OCI-LY1 (cell line): ENCODE results near the gene UBASH3B.

Experiments
- H2AFZ ChIP-seq: fragments of 200-600 bp; sonication (generic), shearing (Covaris generic); 2 replicates; pipeline ENCODE4 v1.6.0; 2014; ENCODE audit warnings: antibody characterized with exemption, mild to moderate bottlenecking, low read length
- H3F3A ChIP-seq: fragments of 200-600 bp; sonication (generic), shearing (Covaris generic); 2 replicates; pipeline ENCODE4 v1.6.0; 2014; ENCODE audit warnings: mild to moderate bottlenecking, antibody characterized with exemption, low read length, moderate library complexity; ENCODE audit not compliant: insufficient read depth
- H3K27ac ChIP-seq: fragments of 200-600 bp; sonication (generic); 2 replicates; pipeline ENCODE4 v1.5.1; 2014; ENCODE audit warnings: low read length, mixed run types, mild to moderate bottlenecking, low read depth; ENCODE audit not compliant: poor library complexity, severe bottlenecking
- H3K27me3 ChIP-seq: fragments of 200-600 bp; sonication (generic); 2 replicates; pipeline ENCODE4 v1.6.0; 2014; ENCODE audit warnings: antibody characterized with exemption, mild to moderate bottlenecking, low read length, moderate library complexity; ENCODE audit not compliant: insufficient read depth
- H3K36me3 ChIP-seq: fragments of 200-600 bp; sonication (generic); 2 replicates; pipeline ENCODE4 v1.6.1; 2014; ENCODE audit warnings: mild to moderate bottlenecking, antibody characterized with exemption, low read length, moderate library complexity, mixed read lengths; ENCODE audit not compliant: insufficient read depth
- H3K4me1 ChIP-seq: fragments of 200-600 bp; sonication (generic); 2 replicates; pipeline ENCODE4 v1.5.1; 2014; ENCODE audit warnings: mild to moderate bottlenecking, low read length, moderate library complexity; ENCODE audit not compliant: insufficient read depth, severe bottlenecking
- H3K4me2 ChIP-seq: fragments of 200-600 bp; sonication (generic), shearing (Covaris generic); 2 replicates; pipeline ENCODE4 v1.6.1; 2014; ENCODE audit warnings: low read length
- H3K4me3 ChIP-seq: fragments of 200-600 bp; sonication (generic); 2 replicates; pipeline ENCODE4 v1.5.1; 2014; ENCODE audit warnings: low read length, low read depth, mild to moderate bottlenecking, mixed read lengths; ENCODE audit not compliant: poor library complexity, severe bottlenecking
- H3K79me2 ChIP-seq: fragments of 200-600 bp; shearing (Covaris generic); 2 replicates; pipeline ENCODE4 v1.6.1; 2016; ENCODE audit warnings: mixed run types, low read length, mixed read lengths; ENCODE audit not compliant: insufficient read depth
- H3K9ac ChIP-seq: fragments of 200-600 bp; sonication (generic), shearing (Covaris generic); 2 replicates; pipeline ENCODE4 v1.6.1; 2014; ENCODE audit warnings: mild to moderate bottlenecking, low read length, mixed read lengths
- H3K9me2 ChIP-seq: fragments of 200-600 bp; sonication (generic), shearing (Covaris generic); 2 replicates; pipeline ENCODE4 v1.6.1; 2014; ENCODE audit warnings: low read depth, mild to moderate bottlenecking, low read length, mixed read lengths
- H3K9me3 ChIP-seq: fragments of 200-600 bp; shearing (Covaris generic); 2 replicates; pipeline ENCODE4 v1.6.1; 2014; ENCODE audit warnings: low read length, mixed read lengths
- H4K20me1 ChIP-seq: fragments of 200-600 bp; sonication (generic), shearing (Covaris generic); 2 replicates; pipeline ENCODE4 v1.6.0; 2016; ENCODE audit warnings: mild to moderate bottlenecking, low read length; ENCODE audit not compliant: insufficient read depth
- CTCF ChIP-seq: fragments of 200-600 bp; sonication (generic), shearing (Covaris generic); IDR thresholded peaks from 2 replicates; pipeline ENCODE4 v1.5.1; 2017; ENCODE audit warnings: mild to moderate bottlenecking, antibody characterized with exemption, low read length, moderate library complexity, mixed read lengths
- EZH2 ChIP-seq: fragments of 200-600 bp; sonication (generic), shearing (Covaris generic); IDR thresholded peaks from 2 replicates; pipeline ENCODE4 v1.8.0; 2017; ENCODE audit warnings: borderline replicate concordance, mixed run types, mild to moderate bottlenecking, antibody characterized with exemption, low read length, moderate library complexity, mixed read lengths

Gene UBASH3B

GRCh38 chr11:122809866-122810265 is 154.3 kb downstream of the UBASH3B start:
- H4K20me1 ChIP-seq = no peaks in the 10 kb centered on the region
- no peaks in the 10 kb centered on the region for H3K79me2 ChIP-seq

GRCh38 chr11:122811721-122812120 is 156.2 kb downstream of the UBASH3B start:
- no peak overlapping the region for H3K4me2 ChIP-seq

More at GRCh38 chr11:122809866-122810265, 154.3 kb downstream of the UBASH3B start:
- H3F3A ChIP-seq = no peaks in the 10 kb centered on the region
- H3K36me3 ChIP-seq = no peaks in the 10 kb centered on the region
- no peak overlapping the region for H2AFZ ChIP-seq
- H3K4me1 ChIP-seq = peaks cover 17% of the 10 kb centered on the region
- no peaks in the 10 kb centered on the region for H3K27me3 ChIP-seq
- H3K9me3 ChIP-seq = no peaks in the 10 kb centered on the region
- H3K4me2 ChIP-seq = no peak overlapping the region
- no peak overlapping the region for H3K4me3 ChIP-seq
- no peaks in the 10 kb centered on the region for H3K9me2 ChIP-seq
- H3K9ac ChIP-seq = no peak overlapping the region
- no peak overlapping the region for H3K27ac ChIP-seq
- TF ChIP-seq EZH2 = no peak

GRCh38 chr11:122812638-122813037 is 157.1 kb downstream of the UBASH3B start:
- TF ChIP-seq EZH2 (no peak), CTCF (no peak)
- H3K27me3 ChIP-seq = no peaks in the 10 kb centered on the region
- H3K27ac ChIP-seq = no peak overlapping the region
- H3K4me2 ChIP-seq = no peak overlapping the region
- peaks cover 27% of the 10 kb centered on the region for H3K4me1 ChIP-seq
- no peak overlapping the region for H3K4me3 ChIP-seq
- H3K9me2 ChIP-seq = no peaks in the 10 kb centered on the region
- no peaks in the 10 kb centered on the region for H3F3A ChIP-seq
- H3K9ac ChIP-seq = no peak overlapping the region
- no peaks in the 10 kb centered on the region for H3K9me3 ChIP-seq
- no peaks in the 10 kb centered on the region for H3K36me3 ChIP-seq
- H2AFZ ChIP-seq = no peak overlapping the region
- H3K79me2 ChIP-seq = no peaks in the 10 kb centered on the region
- H4K20me1 ChIP-seq = no peaks in the 10 kb centered on the region

More at GRCh38 chr11:122811721-122812120, 156.2 kb downstream of the UBASH3B start:
- Histone ChIP-seq H3K4me3 (no peak overlapping the region), H3K79me2 (no peaks in the 10 kb centered on the region), H3F3A (no peaks in the 10 kb centered on the region), H3K36me3 (no peaks in the 10 kb centered on the region), H2AFZ (no peak overlapping the region), H3K9me2 (no peaks in the 10 kb centered on the region), H3K27ac (no peak overlapping the region), H3K9me3 (no peaks in the 10 kb centered on the region), H4K20me1 (no peaks in the 10 kb centered on the region), H3K4me1 (peaks cover 23% of the 10 kb centered on the region), H3K9ac (no peak overlapping the region), H3K27me3 (no peaks in the 10 kb centered on the region)
- TF ChIP-seq CTCF = no peak
- no peak for TF ChIP-seq EZH2

- peaks cover 23% of the 10 kb centered on the region for H3K4me1 ChIP-seq
- TF ChIP-seq CTCF = no peak
- H3K27me3 ChIP-seq = no peaks in the 10 kb centered on the region
- no peaks in the 10 kb centered on the region for H3F3A ChIP-seq
- H3K36me3 ChIP-seq = no peaks in the 10 kb centered on the region
- H3K79me2 ChIP-seq = no peaks in the 10 kb centered on the region
- no peaks in the 10 kb centered on the region for H3K9me3 ChIP-seq
- no peak overlapping the region for H3K4me2 ChIP-seq
- no peaks in the 10 kb centered on the region for H4K20me1 ChIP-seq
- no peaks in the 10 kb centered on the region for H3K9me2 ChIP-seq
- H3K27ac ChIP-seq = no peak overlapping the region
- no peak overlapping the region for H3K4me3 ChIP-seq
- H3K9ac ChIP-seq = no peak overlapping the region
- H2AFZ ChIP-seq = no peak overlapping the region
These were observed 157.8 kb downstream of the UBASH3B start for GRCh38 chr11:122813176-122813893.
